OCI-LY1 (cell line): ENCODE measurements around the gene AQP7.

Experiments
- CTCF ChIP-seq: fragments of 200-600 bp; sonication (generic), shearing (Covaris generic); IDR thresholded peaks from 2 replicates; pipeline ENCODE4 v1.5.1; 2017; ENCODE audit warnings: mild to moderate bottlenecking, antibody characterized with exemption, low read length, moderate library complexity, mixed read lengths
- EZH2 ChIP-seq: fragments of 200-600 bp; sonication (generic), shearing (Covaris generic); IDR thresholded peaks from 2 replicates; pipeline ENCODE4 v1.8.0; 2017; ENCODE audit warnings: borderline replicate concordance, mixed run types, mild to moderate bottlenecking, antibody characterized with exemption, low read length, moderate library complexity, mixed read lengths

- TF ChIP-seq CTCF = no peak
- no peak for TF ChIP-seq EZH2
These were observed 27.0 kb downstream of the AQP7 start for GRCh38 chr9:33375238-33375840.
